ENCODE results near the gene SLC35E1.
"Not testable (repeated sequence)": the region's sequence is repeated elsewhere in the genome, so short reads cannot be mapped to it uniquely, and the experiment has no call there.

The SLC35E1 gene

DNA sequence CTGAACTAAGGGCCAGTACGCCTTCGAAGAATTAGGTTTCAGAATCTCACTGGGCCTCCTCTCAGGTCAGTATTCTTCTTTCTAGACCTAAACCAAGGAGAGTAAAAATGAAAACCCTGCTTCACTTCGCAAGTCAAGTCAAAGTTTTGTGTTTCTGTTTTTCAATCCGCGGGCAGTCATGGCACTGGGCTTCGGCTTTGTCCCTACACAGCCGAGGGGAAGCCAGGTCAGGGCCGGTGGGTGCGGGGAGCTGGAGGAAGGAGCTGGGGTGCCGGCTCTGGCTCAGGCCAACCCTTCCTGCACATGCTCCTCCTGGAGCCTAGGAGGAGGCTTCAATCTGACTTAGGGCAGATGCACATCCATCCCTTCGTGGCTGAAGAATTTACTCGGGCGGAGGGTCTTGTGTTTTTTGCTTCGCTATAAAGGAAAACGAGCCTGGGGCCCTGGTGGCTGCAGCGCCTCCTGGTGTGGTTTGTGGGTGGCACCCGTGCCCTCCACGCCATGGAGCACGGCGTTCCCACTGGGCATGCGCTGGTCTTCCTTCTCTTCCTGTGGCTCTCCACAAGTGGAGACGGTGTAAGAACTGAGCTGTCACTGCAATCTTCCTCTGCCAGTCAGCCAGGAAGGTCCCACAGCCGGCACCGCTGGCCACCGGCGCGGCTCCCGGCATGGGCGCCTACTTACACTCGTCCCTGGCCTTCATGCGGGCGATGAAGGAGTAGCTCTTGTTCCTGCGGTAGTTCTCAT is 53.6 kb downstream of the SLC35E1 start:
- Histone ChIP-seq H3K27me3 (replicated peaks) (no peaks in the 10 kb centered on the region), H3K36me3 (replicated peaks) (peaks cover 64% of the 10 kb centered on the region), H3K27ac (no peak overlapping the region), H3K4me3 (ENCODE audit: low read depth, low read length) (no peak overlapping the region)
- DNase-seq, result no peak
- in situ Hi-C loops (cut with HindIII; ENCODE audit: low pct_ligation_motif_present, low sequenced_read_pairs), result no loop called here
- TF ChIP-seq, protein P1, sequence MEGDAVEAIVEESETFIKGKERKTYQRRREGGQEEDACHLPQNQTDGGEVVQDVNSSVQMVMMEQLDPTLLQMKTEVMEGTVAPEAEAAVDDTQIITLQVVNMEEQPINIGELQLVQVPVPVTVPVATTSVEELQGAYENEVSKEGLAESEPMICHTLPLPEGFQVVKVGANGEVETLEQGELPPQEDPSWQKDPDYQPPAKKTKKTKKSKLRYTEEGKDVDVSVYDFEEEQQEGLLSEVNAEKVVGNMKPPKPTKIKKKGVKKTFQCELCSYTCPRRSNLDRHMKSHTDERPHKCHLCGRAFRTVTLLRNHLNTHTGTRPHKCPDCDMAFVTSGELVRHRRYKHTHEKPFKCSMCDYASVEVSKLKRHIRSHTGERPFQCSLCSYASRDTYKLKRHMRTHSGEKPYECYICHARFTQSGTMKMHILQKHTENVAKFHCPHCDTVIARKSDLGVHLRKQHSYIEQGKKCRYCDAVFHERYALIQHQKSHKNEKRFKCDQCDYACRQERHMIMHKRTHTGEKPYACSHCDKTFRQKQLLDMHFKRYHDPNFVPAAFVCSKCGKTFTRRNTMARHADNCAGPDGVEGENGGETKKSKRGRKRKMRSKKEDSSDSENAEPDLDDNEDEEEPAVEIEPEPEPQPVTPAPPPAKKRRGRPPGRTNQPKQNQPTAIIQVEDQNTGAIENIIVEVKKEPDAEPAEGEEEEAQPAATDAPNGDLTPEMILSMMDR (IDR thresholded peaks at IDR 0.05; ENCODE audit: low read depth, low read length, missing control alignments), result peak; percentile 37

DNA sequence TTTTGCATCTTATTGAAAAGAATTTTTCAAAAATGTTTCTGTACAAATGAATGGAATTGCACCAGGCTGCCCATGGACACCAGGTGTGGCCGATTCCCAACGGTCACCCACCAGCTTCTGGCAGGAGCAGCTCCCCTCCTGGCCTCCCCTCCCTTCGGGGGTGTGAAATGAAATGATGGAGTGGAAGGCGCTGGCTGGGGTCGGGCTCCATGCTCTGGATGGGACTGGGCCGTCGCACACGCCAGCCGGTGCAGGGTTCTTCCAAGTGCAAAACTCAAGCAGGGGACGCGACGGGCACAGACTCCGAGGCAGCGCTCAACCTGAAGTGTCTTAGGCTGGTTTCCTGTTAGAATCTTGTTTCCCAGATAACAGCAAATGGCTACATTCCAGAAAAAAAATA is 54.2 kb downstream of the SLC35E1 start:
- Histone ChIP-seq H3K27ac (no peak overlapping the region), H3K4me3 (ENCODE audit: low read depth, low read length) (no peak overlapping the region), H3K36me3 (replicated peaks) (peaks cover 63% of the 10 kb centered on the region), H3K27me3 (replicated peaks) (no peaks in the 10 kb centered on the region)
- TF ChIP-seq, protein P1 (IDR thresholded peaks at IDR 0.05; ENCODE audit: low read depth, low read length, missing control alignments), result no peak
- in situ Hi-C loops (cut with HindIII; ENCODE audit: low pct_ligation_motif_present, low sequenced_read_pairs), result no loop called here
- no peak for DNase-seq

DNA sequence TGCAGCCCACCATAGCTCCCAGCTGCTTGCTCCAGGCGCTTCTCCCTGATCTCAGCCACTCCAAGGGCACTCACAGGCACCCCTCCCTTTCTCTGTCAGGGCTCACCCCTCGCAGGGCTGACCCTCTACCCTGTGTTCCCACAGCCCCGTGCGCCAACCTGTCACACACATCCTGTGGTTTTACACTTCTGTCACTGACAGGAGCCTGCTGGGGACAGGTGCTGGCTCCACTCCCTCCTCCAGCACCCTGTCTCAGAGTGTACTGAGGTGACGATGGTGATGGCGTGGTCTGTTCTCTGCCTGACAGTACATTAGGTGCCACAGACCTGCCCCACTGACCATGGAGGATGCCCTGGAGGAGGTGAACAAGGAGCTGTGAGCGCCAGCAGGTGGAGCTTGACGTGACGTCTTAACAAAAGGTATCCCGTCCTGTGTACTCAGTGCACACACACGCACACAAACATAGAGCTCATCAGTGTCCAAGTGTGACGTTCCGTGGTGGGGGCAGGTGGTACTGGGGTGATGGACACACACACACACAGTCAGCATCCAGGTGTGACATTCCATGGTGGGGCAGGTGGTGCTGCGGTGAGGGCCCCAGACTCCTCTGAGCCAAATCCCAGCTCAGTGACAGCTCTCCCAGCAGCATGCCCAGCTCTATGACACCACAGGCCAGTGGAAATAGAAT is 55.1 kb downstream of the SLC35E1 start:
- H3K27me3 ChIP-seq (replicated peaks), result no peaks in the 10 kb centered on the region
- TF ChIP-seq, protein P1 (IDR thresholded peaks at IDR 0.05; ENCODE audit: low read depth, low read length, missing control alignments), result no peak
- H3K36me3 ChIP-seq (replicated peaks), result peaks cover 57% of the 10 kb centered on the region
- DNase-seq, result no peak
- H3K27ac ChIP-seq, result no peak overlapping the region
- H3K4me3 ChIP-seq (ENCODE audit: low read depth, low read length), result no peak overlapping the region
- in situ Hi-C loops (cut with HindIII; ENCODE audit: low pct_ligation_motif_present, low sequenced_read_pairs), result no loop called here

DNA sequence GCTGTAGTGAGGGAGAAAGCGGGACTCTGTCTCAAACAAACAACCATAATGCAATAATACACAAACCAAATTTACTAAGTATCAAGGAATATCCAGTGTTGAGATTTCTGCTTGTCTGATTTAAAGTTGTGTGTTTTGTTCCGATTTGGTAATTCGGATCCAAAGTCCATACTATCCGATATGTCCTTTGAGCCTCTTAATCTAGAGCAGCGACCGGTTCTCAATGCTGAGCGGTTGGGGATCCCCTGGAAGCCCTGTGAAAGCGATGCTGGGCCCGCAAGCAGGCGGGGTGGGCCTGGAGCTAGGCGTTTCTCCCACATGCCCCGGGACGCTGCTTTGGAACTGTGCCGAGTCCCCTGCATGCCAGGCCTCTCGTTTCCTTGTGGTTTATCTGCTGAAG is 55.8 kb downstream of the SLC35E1 start:
- in situ Hi-C loops (cut with HindIII; ENCODE audit: low pct_ligation_motif_present, low sequenced_read_pairs), result no loop called here
- TF ChIP-seq, protein P1 (IDR thresholded peaks at IDR 0.05; ENCODE audit: low read depth, low read length, missing control alignments), result no peak
- Histone ChIP-seq H3K27me3 (replicated peaks) (no peaks in the 10 kb centered on the region), H3K36me3 (replicated peaks) (peaks cover 51% of the 10 kb centered on the region), H3K27ac (no peak overlapping the region), H3K4me3 (ENCODE audit: low read depth, low read length) (no peak overlapping the region)
- no peak for DNase-seq

DNA sequence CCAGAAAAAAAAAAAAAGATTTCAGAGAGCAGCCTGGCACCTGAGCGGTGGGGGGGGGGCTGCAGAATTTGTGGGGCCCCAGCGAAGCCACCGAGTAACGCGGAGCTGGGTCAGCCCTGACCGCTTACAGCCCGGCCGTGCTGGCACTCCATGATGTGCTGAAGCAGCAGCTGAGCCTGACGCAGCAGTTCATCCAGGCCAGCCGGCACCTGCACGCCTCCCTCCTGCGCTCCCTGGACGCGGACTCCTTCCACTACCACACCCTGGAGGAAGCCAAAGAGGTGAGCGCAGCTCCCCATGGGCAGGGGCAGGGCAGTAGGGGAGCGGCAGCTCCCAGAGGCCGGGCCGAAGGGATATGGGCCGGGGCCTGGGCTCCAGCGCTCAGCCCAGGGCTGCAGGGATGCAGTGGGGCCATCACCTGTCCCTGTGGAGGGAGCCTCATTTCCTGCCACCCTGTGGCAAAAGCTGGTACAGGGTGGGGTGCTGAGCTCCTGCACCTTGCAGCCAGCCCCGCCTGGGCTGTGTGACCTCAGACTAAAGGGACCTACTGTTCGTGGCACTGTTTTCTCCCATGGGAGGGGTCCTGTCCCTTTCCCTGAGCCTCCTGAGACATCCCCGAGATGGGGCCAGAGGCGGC is 57.7 kb downstream of the SLC35E1 start:
- in situ Hi-C loops (cut with HindIII; ENCODE audit: low pct_ligation_motif_present, low sequenced_read_pairs), result no loop called here
- no peak overlapping the region for H3K4me3 ChIP-seq (ENCODE audit: low read depth, low read length)
- H3K36me3 ChIP-seq (replicated peaks), result peaks cover 32% of the 10 kb centered on the region
- no peak for DNase-seq
- H3K27ac ChIP-seq, result no peak overlapping the region
- TF ChIP-seq, protein P1 (IDR thresholded peaks at IDR 0.05; ENCODE audit: low read depth, low read length, missing control alignments), result no peak
- H3K27me3 ChIP-seq (replicated peaks), result no peaks in the 10 kb centered on the region

DNA sequence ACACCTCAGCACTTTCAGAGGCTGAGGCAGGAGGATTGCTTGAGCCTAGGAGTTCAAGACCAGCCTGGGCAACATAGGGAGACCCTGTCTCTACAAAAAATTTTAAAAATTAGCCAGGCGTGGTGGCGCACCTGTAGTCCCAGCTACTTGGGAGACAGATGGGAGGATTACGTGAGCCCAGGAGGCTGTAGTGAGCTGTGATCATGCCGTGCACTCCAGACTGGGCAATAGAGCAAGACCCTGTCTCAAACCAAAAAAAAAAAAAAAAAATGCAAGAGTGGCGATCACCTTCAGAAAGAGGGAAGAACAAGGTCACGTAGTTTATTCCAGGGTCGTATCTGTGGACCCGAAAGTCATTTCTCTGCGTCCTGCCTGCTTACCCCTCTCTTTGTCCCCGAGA is 59.6 kb downstream of the SLC35E1 start:
- H3K27ac ChIP-seq; DNase-seq; H3K27me3 ChIP-seq (replicated peaks); H3K4me3 ChIP-seq (ENCODE audit: low read depth, low read length); in situ Hi-C loops (cut with HindIII; ENCODE audit: low pct_ligation_motif_present, low sequenced_read_pairs): not testable (repeated sequence)
- H3K36me3 ChIP-seq (replicated peaks), result peaks cover 16% of the 10 kb centered on the region
